HEK293 (cell line): ENCODE results near the gene PTPRG.

Experiments
- CTCF ChIP-seq: fragments of 450-650 bp; formaldehyde crosslinking; IDR thresholded peaks from 2 replicates; pipeline ENCODE4 v1.5.1; 2016; ENCODE audit warnings: missing biosample characterization, missing genetic modification characterization
- KLF7 ChIP-seq: fragments of 450-650 bp; formaldehyde crosslinking; IDR thresholded peaks from 2 replicates; pipeline ENCODE4 v1.5.1; 2016; ENCODE audit warnings: missing biosample characterization, missing genetic modification characterization, borderline replicate concordance
- SCRT1 ChIP-seq: fragments of 450-650 bp; formaldehyde crosslinking; IDR thresholded peaks from 2 replicates; pipeline ENCODE4 v1.5.1; 2016; ENCODE audit warnings: missing biosample characterization, missing genetic modification characterization, borderline replicate concordance
- ZBTB49 ChIP-seq: fragments of 450-650 bp; formaldehyde crosslinking; IDR thresholded peaks from 2 replicates; pipeline ENCODE4 v1.5.1; 2016; ENCODE audit warnings: missing biosample characterization, missing genetic modification characterization, low read depth
- ZBTB7A ChIP-seq: fragments of 450-650 bp; formaldehyde crosslinking; IDR thresholded peaks from 2 replicates; pipeline ENCODE4 v1.5.1; 2016; ENCODE audit warnings: low read depth, missing biosample characterization, missing genetic modification characterization
- ZNF133 ChIP-seq: fragments of 450-650 bp; formaldehyde crosslinking; IDR thresholded peaks from 2 replicates; pipeline ENCODE4 v1.5.1; 2016; ENCODE audit warnings: missing biosample characterization, missing genetic modification characterization
- ZNF274 ChIP-seq, 2 experiments: fragments of 200-500 bp in 1 of 2; fragments of 450-650 bp in 1 of 2; sonication (Bioruptor generic) in 1 of 2; formaldehyde crosslinking in 1 of 2; IDR thresholded peaks; 2 replicates each; pipeline versions ENCODE4 v1.5.1 to v1.6.1; 2014 to 2016; ENCODE audit warnings: borderline replicate concordance in 1 of 2, inconsistent platforms in 1 of 2, low read length in 1 of 2, missing biosample characterization in 1 of 2, missing genetic modification characterization in 1 of 2
- ZNF292 ChIP-seq: fragments of 450-650 bp; formaldehyde crosslinking; IDR thresholded peaks from 2 replicates; pipeline ENCODE4 v1.5.1; 2016; ENCODE audit warnings: low read depth, missing biosample characterization, missing genetic modification characterization, borderline replicate concordance
- ZNF335 ChIP-seq: fragments of 450-650 bp; formaldehyde crosslinking; conservative IDR thresholded peaks from 2 replicates; pipeline ENCODE4 v1.5.1; 2016; ENCODE audit warnings: missing biosample characterization, missing genetic modification characterization
- ZNF580 ChIP-seq: fragments of 450-650 bp; formaldehyde crosslinking; IDR thresholded peaks from 2 replicates; pipeline ENCODE4 v1.5.1; 2016; ENCODE audit warnings: missing biosample characterization, missing genetic modification characterization

GRCh38 chr3:61650719-61651410 is 89.5 kb downstream of the PTPRG start:
- TF ChIP-seq ZNF292 (tag by site-specific recombination) (no peak), ZNF580 (tag by site-specific recombination) (peak; percentile 61; the same call in 1 of the 2 replicates), CTCF (tag by site-specific recombination) (no peak), ZBTB7A (tag by site-specific recombination) (no peak), ZNF274 (IDR thresholded peaks at IDR 0.05; ENCODE audit: low read length) (no peak), ZNF274 (tag by site-specific recombination; IDR thresholded peaks at IDR 0.05; ENCODE audit: borderline replicate concordance) (no peak), ZBTB49 (tag by site-specific recombination) (0 out of 2 replicates have a peak, but pooled peaks have one; percentile 52), SCRT1 (tag by site-specific recombination) (no peak), ZNF335 (peak; percentile 30; the same call in 1 of the 2 replicates), KLF7 (tag by site-specific recombination) (no peak), ZNF133 (tag by site-specific recombination) (no peak)
